Amniotic stem cell (primary cell): Measurements from ENCODE around the gene RALGPS1.

Experiments used
- DNase-seq: peaks from one replicate; lab custom pipeline; 2025; lab: John Stamatoyannopoulos, UW

The RALGPS1 gene

DNA sequence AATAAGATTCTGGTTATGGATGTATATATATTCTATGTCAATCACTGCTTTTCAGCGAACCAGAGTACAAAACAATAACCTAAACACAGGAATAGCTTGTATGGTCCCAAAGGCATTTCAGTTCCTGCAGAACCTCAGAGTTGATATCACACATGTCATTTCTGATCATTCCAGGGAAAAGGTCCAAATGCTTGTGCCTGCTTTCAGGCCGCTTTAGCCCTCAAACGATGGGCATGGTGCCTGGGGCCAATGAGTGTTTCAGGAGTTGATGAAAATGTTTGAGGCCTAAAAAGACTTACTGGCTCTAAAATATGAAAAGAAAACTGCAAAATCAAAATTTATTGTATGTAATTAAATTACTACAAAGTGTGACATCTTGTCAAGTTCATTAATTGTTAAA lies 185.1 kb downstream of the RALGPS1 start:
- no peak for DNase-seq

DNA sequence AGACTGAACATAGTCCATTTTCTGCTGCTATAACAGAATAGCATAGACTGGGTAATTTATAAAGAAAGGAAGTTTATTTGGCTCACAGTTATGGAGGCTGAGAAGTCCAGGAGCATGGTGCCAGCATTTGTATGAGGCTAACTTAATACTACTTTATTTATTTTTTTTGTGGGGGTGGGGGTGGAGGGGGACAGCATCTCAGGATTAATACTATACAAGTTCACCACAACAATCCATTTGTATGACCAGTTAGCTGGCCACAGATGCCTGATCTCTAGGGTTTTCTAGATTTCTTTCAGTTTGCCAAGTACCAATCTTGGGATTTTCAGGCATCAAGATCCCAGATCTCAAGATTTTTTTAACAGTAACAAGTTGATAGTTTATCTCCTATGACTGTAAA lies 187.6 kb downstream of the RALGPS1 start:
- DNase-seq, result no peak

DNA sequence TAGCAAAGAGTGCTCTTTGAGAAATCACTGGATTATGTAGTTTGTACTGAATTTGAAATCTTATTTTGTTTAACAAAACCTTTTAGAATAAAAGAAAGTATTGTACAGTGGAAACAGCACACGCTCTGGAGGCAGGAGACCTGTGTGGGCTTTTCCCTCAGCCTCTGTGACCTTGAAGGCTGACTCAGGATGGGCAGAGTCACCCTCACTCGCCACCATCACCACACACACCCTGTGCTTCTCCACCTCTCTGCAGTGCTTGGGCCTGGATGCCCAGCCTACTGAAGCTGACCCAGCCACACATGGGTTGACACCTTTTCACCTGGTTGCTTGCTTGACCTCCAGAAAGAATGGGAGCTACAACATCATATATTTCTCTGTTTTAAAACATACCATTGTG lies 188.2 kb downstream of the RALGPS1 start:
- no peak for DNase-seq

DNA sequence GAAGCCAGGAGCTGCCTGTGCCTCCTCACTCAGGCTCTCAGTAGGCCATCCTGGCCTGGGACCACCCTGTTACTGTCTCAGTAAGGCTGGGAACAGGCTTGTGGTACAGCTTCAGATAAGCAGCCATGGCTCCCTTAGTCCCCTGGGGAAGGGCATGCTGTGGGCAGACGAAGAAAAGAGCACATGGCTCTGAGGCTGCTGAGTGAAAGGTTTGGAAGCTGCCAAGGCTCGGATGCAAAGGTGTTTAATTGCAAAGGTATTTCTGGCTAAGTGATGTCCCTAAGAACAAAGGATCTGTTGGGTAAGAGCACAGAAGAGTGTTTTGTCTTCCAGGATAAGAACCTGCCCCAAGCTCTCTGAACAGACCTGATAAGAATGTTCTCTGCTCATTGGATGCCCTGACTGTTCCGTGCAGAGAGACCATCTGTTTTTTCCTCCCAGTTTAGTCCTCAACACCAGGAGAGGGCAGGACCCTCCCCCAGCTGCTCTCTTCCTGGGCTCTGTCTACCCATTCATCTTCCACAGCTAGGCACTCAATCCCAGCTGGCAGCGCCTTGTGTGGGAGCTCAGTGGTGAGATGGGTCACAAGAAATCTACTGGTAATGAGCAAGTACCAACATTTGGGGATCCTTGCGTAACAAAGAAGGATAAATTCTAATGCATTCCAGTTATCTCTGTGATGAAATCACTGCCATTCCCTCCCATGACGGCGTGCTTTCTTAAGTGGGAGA lies 190.2 kb downstream of the RALGPS1 start:
- DNase-seq, result no peak

DNA sequence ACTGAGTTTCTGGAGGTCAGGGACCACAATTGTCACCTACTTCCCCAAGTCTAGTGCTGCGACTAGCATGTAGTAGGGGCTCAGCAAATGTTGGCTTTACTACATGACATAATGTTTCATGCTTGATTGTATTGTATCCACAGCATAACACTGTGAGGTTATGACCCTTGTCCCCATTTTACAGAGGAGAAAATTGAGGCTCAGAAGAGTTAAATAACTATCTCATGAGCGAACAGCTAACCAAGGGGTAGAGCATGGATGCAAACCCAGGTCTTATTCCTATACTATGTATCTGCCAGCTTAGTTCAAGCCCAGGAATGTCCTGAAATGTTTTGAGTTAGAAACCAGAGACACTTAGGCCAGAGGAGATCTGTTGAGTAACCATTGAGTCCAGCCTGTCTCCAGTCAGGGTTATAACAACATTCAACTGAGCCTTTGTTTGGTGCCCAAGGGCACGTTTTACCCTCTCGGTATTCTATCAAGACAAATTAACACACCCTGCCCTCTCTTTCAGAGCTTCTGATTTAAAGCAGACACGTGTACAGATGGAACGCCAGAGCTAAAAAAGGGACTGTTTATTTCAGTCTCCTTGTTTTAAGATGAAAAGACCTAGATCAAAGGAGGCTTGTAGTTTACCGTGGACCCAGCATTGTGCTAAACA lies 191.4 kb downstream of the RALGPS1 start:
- DNase-seq, result no peak

DNA sequence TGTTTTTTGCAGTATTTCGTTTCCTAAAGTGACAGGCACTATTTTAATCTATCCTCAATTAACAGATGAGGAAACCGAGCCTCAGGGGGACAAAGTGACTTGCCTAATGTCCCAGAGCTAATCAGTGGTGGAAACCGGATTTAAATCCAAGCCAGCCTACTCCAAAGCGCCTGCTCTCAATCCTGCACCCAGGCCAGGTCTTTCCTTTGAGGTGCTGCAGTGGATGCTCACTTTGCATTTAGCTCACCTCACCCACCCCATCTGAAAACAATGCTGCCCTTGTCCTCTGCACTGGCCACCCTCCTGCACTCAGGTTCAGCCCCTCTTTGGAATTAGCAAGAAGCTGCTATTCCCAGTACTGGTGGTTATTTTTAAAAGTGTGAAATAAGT lies 191.9 kb downstream of the RALGPS1 start:
- DNase-seq, result no peak

DNA sequence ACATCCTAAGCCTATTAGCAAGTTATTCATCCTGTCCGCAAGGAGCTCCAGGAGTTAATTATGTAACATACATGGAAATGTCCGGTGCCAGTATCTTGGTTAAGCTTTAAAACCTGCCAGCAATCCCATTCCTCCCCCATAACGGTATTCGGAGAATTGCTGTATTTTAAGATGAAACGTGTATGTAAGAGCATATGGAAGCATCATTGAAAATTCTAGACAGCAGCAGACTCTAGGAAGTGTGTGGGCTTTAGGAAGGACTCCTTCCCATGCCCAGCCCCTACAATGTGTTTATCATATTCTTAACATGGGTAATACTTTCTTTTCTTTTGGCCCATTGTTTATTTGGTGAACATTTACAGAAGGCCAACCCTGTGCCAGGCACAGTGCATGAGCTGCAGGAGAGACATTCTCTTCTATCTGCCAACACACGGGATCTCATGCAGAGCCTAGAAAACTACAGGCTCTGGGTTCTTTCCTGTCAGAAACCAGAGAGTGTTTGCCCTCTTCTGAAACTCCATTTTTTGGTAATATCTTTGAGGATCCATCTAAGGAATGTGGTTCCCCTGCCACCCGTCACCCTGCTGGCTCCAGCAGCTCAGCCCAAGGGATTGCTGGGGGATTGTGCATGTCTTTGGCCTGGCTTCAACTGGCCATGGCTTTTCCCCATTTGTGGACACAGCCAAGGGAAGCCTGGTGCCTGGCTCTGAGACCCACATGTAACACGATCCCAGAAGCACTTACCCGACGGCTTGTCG lies 192.8 kb downstream of the RALGPS1 start:
- no peak for DNase-seq

DNA sequence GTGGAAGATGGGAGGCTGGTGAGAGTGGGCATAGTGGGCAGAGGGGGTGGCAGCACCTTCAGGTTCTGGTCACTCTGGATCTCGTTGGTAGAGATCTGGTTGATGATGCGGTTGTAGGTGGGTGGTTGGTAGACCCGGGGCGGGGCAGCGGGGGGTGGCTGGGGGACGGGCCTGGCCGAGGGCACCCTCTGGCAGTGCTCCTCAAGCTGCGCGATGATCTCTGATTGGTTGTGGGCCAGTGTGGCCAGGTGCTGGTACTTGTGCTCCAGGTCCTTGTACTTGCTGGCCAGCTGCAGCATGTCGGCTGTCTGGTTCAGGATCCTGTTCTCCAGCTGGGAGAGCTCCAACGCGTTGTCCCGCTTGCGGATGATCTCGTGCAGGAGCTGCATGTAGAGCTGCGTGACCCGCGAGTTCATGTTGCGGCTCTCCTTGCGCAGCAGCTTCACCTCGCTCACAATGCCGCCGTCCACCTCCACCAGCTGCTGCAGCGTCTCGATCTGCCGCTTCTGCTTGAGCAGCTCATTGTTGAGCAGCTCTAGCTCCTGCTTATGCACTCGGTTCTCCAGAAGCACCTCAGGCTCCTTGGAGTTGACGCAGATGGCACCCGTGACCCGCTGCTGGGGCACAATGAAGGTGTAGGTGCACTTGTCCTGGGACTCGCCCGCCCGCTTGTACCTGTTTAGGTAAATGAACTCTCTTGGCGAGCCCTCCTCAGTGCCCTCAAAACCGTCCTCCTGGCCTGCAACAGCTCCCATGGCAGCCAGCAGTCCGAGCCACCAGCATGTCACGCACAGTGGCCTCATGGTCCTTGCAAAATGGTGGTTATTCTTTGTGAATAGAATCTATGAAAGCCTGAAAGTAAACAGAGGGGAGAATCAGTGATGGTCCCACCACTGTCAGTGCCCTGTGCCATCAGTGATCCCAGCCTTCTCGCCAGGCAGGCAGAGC lies 193.6 kb downstream of the RALGPS1 start:
- DNase-seq, result no peak

DNA sequence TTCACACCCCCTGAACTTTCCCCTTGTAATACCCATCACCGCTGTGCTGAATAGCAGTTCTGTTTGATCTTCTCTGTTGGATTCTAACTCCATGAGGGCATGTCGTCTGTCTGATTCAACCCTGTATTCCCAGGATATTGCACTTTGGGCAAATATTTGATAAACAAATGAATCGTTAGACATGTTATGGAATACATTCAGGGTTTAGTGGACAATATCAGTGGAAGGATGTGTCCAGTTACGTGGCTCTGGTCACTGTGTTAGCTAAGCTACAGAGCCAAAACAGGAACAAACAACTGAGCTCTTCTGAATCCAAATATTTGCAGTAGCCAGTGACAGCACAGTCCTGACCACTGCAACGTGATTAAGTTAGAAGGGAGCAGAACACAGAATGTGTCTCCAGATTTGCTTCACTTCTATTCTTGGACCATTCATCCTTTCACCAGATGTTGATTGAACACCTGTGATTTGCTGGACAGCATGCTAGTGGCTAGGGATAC lies 194.7 kb downstream of the RALGPS1 start:
- no peak for DNase-seq

DNA sequence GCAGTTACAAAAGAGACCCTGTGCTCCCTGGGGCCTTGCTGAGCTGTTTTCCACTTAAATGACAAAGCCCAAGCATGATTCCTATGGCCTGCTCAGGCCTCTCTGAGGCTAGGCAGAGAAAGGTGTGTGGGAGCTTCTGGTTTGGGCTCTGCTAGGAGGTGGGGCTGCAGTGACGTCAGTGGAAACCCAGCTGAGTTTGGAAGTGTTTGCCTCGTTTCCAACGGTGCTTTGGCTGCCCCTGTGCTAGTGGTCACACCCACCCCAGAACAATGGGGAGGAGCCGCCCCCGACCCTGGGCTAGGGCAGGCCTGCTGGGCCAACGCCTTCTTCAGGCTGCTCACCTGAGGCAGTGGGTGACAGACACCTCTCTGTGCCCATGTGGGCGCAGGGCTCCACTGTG lies 197.5 kb downstream of the RALGPS1 start:
- DNase-seq, result no peak

DNA sequence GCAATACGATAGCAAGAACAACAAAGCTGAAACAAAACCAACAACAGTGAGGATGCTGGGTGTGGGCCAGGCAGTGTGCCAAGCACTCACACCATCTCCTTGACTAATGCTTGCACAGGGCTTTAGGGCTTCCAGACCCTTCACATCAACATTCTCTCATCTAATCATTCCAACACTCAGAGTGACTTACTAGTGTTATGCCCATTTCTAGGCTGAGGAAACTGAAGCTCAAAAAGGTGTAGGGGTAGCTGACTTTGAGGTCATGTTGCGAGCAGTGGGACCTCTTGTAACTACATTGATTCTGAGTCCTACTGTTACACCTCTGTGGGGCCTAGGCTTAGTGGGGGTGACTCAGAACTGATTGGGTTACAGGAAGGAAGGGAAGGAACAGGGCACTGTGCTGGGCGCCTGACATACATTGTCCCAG lies 198.2 kb downstream of the RALGPS1 start:
- DNase-seq, result no peak

DNA sequence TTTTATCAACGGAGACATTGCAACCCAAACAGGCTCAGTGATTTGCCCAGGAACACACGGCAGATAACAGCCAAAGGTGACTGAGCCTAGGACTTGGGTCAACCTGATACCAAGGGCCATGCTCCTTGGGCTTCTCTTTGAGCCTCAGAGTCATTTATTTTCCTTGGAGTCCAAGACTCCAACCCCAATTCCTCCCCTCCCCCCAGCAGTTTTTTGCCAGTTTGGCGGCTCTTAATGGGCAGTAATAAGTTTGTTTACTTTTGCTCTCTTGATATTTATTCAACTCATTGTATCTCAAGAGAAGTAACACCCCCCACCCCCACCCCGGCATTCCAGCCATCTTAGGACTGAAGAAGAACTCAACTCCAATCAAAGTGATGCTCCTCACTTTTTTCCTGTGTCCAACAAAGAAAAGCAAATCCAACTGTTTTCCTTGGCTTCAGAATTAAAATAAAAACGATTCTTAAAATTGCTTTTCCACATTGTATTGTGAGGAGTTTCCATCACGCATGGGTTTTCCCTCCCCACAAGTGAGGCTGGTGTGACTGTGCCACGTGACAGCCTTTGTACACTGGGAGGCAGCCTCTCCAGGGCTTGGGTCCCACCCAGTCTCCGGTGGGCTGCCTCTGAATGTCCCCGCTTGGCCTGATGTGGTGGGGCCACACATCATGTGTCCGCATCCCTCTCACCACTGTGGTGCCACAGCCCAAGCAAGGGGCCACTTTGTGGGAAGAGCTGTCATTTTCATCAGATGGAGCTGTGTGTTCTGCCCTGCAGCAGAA lies 198.8 kb downstream of the RALGPS1 start:
- DNase-seq, result no peak

DNA sequence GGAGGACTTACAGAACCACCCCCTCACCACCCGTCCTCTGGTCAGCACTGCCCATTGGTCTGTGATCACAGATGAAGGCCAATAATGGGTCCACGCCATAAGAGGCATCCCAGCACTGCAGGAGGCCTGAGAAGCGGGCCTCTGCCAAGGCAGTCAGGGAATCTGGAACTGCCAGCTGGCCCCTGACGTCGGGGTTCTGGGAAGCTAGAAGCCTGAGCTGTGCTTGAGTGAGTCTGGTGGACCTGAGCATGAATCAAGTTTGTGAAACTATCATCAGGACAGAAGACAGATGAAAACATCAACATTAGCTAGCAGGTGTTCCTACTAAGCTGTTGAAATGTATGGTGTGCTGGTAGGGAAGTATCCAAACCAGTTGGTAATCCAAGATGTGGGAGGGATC lies 200.0 kb downstream of the RALGPS1 start:
- no peak for DNase-seq

DNA sequence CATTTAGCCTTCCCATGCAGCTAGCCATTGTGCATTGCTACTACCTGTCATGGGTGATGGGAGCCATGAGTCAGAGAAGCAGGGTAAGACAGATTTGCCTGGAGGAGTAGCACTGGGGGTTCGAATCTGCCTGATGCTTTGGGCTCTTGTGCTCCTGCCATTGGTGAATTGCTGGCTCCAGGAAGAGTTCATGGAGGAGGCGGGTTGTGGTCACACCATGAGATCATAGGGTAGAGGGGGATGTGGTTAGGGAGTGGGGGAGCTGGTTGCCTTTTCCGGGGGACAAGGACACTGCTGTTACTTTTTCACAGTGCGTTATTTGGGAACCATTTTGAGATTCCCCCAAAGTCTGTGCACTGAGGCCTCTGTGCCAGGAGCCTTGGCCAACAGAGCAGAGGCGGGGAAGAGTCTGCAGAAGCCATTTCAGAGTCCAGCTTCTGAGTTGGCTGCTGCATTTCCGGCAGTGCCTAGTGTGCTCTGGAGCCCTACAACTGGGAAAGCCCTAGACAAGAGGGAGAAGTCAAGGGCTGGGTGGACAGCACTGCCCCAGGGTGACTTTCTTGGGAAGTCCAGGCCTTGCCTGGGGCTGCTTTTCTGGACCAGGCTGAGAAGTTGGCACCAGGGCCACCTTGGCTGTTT lies 201.6 kb downstream of the RALGPS1 start:
- DNase-seq, result no peak

DNA sequence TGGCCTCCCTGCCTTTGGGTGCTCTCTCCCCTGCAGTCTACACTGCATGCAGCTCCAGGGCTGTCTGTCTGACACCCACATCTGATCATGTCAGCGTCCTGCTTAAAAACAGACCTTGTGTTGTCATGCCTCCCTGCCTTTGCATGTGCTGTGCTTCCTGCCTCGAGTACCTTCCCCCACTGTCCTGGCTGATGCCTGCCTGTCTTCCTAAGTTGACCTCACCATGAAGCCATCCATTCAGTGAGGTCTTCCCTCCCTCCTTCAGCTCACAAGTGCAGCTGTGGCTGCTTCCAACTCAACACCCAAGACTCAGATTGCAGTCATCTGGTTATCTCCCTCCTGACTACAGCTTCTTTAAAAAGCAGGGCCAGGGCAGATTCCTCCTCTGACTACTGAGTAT lies 202.4 kb downstream of the RALGPS1 start:
- no peak for DNase-seq

DNA sequence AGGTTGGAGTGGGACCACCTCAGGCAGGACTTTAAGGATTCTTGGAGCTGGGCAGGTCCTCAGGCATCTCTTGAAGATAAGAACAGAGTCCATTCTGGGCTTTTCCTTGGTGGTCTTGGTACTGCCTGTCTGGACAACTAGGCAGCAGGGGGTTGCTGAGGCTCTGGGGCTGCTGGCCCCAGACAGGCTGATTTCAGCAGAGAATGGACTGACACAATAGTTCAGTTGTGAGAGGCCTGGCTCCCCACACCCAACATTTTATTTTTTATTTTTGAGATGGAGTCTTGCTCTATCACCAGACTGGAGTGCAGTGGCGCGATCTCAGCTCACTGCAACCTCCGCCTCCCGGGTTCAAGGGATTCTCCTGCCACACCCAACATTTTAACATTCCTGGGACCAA lies 203.2 kb downstream of the RALGPS1 start:
- no peak for DNase-seq

DNA sequence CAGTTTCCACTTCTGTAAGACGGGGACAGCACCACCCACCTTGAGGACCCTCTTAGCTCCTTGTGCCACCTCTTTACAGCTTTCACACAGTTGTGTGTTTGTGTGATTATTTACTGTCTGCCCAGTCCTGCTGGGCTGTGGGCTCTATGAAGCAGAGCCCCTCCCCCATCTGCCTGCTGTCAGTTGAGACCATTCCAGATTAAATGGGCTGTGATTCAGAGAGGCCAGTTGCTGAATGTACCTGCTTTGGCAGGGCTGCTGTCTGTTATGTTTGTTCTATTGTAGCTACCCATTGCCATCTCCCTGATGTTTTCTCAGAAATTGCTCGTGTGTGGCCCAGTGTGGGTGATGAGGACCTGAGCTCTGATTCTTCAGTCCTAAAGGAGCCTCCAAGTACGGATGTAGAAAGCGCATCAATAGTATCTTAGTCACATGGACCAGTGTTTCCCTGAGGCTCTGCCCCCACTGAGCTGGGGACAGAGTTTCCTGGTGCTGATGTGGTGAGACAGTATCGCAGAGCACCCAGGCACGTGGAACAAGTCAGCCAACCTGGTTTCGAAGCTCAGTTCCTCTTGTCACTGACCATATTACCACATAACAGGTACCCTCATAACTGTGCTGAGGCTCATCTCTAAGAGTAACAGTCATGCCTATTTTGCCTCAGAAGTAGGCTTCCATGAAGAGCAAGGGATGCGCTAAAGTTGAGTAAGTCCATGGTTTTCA lies 204.2 kb downstream of the RALGPS1 start:
- no peak for DNase-seq

DNA sequence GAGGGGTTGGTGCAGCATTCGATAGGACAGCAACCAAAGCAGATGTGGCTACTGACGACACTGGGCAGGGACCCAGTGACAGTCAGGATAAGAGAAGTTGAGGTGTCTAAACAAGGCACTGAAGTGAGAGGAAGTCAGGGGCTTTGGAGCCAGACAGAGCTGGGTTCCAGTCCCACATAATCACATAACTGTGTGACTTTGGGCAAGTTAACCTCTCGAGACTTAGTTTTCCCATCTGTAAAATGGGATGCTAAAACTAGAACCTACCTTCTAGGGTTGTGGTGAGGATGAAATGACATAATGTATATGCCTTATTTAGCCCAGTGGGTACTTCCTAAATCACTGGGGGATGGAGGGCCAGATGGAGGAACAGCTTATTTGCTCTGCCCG lies 204.7 kb downstream of the RALGPS1 start:
- DNase-seq, result no peak

DNA sequence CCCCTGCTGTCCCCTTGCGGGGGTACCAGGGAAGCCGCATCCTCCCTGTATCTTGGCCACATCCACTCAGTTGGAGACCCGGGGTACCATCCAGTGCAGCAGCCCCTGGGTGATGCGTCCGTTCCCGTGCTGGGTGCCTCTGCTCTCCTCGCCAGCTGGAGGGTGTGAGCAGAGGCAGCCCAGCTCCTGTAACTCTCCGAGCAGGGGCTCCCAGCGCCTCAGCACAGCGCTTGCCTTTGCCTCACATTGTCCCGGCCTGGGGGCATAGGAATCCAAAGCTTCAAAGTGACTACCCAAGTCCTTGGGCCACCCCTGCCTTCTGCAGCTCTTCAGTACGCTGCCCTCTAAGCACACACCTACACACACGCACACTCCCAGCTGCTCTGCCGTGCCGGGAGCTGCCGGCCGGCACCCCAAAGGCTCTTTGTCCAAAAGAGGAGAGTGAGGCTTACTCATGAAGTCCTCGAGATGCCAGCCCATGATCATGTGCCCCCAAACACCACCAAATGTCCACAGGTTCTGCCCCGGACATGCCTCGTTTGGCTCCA lies 207.1 kb downstream of the RALGPS1 start:
- DNase-seq, result no peak
